NOMO-1 treated with dmso at 0.1 percent for 144 hours (cell line): ENCODE data around the gene CRYL1.
A peak's percentile ranks its signal among the peaks of the same experiment; 100 is the strongest.

Source experiments
- DNase-seq: peaks from one replicate; lab custom pipeline; 2025; ENCODE audit not compliant: unreplicated experiment; lab: John Stamatoyannopoulos, UW

The CRYL1 gene

GRCh38 chr13:20525601-20526544 is at the start of gene CRYL1:
CRYL1 (minus strand) TSS chr13:20525857; CDS start chr13:20525794, 63 bp downstream.
- DNase-seq, result peak; percentile 84

- no peak for DNase-seq
Observed at GRCh38 chr13:20573636-20574035, 48.0 kb upstream of the CRYL1 start.

- no peak for DNase-seq
Observed at GRCh38 chr13:20573186-20573585, 47.5 kb upstream of the CRYL1 start.

GRCh38 chr13:20571676-20572075 is 46.0 kb upstream of the CRYL1 start:
- no peak for DNase-seq

- DNase-seq, result no peak
Observed at GRCh38 chr13:20570517-20570916, 44.9 kb upstream of the CRYL1 start.

GRCh38 chr13:20567881-20568528 is 42.3 kb upstream of the CRYL1 start:
- DNase-seq, result no peak

GRCh38 chr13:20566898-20567874 is 41.5 kb upstream of the CRYL1 start, which contains the start of gene IFT88:
IFT88 (plus strand) TSS chr13:20567157; CDS start chr13:20574386, 7,229 bp downstream.
- peak; percentile 92 for DNase-seq

GRCh38 chr13:20566468-20566897 is 40.8 kb upstream of the CRYL1 start:
- DNase-seq, result no peak

- DNase-seq, result no peak
Observed at GRCh38 chr13:20565115-20565736, 39.6 kb upstream of the CRYL1 start.

- no peak for DNase-seq
Observed at GRCh38 chr13:20561741-20562140, 36.1 kb upstream of the CRYL1 start.

GRCh38 chr13:20559659-20560356 is 34.2 kb upstream of the CRYL1 start:
- no peak for DNase-seq

- no peak for DNase-seq
Observed at GRCh38 chr13:20558982-20559381, 33.3 kb upstream of the CRYL1 start.

- DNase-seq, result no peak
Observed at GRCh38 chr13:20553311-20553710, 27.7 kb upstream of the CRYL1 start.

- no peak for DNase-seq
Observed at GRCh38 chr13:20550799-20551198, 25.1 kb upstream of the CRYL1 start.

GRCh38 chr13:20547479-20547908 is 21.8 kb upstream of the CRYL1 start:
- DNase-seq, result no peak

- peak; percentile 91 for DNase-seq
Observed at GRCh38 chr13:20546556-20546955, 20.9 kb upstream of the CRYL1 start.

GRCh38 chr13:20544201-20544923 is 18.7 kb upstream of the CRYL1 start:
- peak; percentile 55 for DNase-seq

GRCh38 chr13:20536992-20537391 is 11.3 kb upstream of the CRYL1 start:
- DNase-seq, result no peak

- DNase-seq, result no peak
Observed at GRCh38 chr13:20534038-20534608, 8.5 kb upstream of the CRYL1 start.
